Astrocyte (in vitro differentiated cells and primary cell): ENCODE measurements around the gene XIRP1.

Source experiments
- EZH2 ChIP-seq: IDR thresholded peaks from 2 replicates; pipeline ENCODE4 v1.6.1; 2012; ENCODE audit warnings: mild to moderate bottlenecking, low read length, inconsistent platforms; ENCODE audit not compliant: insufficient read depth
- TF ChIP-seq, protein P1 (sequence below): IDR thresholded peaks from 2 replicates; pipeline ENCODE4 v1.5.1; 2011; ENCODE audit warnings: low read depth, mild to moderate bottlenecking, inconsistent platforms, low read length, moderate library complexity; ENCODE audit not compliant: insufficient read depth

- TF ChIP-seq, protein P1, sequence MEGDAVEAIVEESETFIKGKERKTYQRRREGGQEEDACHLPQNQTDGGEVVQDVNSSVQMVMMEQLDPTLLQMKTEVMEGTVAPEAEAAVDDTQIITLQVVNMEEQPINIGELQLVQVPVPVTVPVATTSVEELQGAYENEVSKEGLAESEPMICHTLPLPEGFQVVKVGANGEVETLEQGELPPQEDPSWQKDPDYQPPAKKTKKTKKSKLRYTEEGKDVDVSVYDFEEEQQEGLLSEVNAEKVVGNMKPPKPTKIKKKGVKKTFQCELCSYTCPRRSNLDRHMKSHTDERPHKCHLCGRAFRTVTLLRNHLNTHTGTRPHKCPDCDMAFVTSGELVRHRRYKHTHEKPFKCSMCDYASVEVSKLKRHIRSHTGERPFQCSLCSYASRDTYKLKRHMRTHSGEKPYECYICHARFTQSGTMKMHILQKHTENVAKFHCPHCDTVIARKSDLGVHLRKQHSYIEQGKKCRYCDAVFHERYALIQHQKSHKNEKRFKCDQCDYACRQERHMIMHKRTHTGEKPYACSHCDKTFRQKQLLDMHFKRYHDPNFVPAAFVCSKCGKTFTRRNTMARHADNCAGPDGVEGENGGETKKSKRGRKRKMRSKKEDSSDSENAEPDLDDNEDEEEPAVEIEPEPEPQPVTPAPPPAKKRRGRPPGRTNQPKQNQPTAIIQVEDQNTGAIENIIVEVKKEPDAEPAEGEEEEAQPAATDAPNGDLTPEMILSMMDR: no peak
- TF ChIP-seq EZH2: no peak
These were observed 22.7 kb downstream of the XIRP1 start for GRCh38 chr3:39169712-39170111.
